ENCODE measurements around the gene CACNA1H.

The CACNA1H gene

DNA sequence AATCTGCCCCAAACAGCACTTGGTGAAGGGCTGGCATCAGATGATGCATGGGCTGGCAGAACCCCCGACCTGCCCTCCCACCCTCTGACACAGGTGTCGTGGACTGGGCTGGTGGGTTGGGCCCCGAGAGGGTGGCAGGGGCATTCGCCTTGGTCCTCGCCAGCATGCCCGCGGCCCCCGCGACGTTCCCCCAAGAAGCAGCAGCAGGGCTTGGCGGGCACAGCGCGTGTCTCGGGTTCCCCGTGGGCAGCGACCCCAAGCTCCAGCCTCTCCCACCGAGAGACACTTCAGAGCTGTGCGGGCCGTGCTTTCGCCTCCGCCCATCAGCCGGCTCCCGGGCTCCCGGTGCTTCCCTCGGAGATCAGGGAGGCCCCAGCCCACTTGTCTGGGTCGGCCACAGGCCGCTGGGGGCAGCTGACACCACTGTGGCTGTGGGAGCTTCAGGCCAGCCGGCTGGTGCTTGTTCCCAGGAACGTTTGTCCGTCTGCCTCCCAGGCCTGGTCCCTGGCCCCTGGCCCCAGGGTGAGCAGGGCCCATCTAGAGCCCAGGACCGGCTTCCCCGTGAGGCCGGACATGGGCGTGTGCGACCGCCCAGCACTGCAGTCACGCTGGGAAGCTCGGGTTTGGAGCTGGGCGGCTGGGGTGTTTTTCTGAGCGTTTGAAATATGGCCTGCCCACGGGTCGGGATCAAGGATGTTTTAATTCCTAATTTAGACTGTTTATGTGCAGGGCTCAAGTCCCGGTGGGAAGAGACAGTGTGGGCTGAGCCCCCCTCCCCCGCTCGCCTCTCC is 16.6 kb downstream of the CACNA1H start:
- Histone ChIP-seq H3K4me2 (ENCODE audit: low read length) (no peak overlapping the region), H2AFZ (no peak overlapping the region), H3K4me3 (ENCODE audit: low read depth, low read length) (no peak overlapping the region), H3K4me1 (no peaks in the 10 kb centered on the region), H3K36me3 (ENCODE audit: control insufficient read depth, insufficient read depth, low read length) (no peaks in the 10 kb centered on the region), H3K27me3 (ENCODE audit: control insufficient read depth, insufficient read depth, low read length) (no peaks in the 10 kb centered on the region), H3K9me3 (ENCODE audit: control insufficient read depth, low read length) (no peaks in the 10 kb centered on the region), H3K79me2 (peaks cover 74% of the 10 kb centered on the region), H3K9ac (no peak overlapping the region), H3K27ac (no peak overlapping the region)
- TF ChIP-seq, protein P1, sequence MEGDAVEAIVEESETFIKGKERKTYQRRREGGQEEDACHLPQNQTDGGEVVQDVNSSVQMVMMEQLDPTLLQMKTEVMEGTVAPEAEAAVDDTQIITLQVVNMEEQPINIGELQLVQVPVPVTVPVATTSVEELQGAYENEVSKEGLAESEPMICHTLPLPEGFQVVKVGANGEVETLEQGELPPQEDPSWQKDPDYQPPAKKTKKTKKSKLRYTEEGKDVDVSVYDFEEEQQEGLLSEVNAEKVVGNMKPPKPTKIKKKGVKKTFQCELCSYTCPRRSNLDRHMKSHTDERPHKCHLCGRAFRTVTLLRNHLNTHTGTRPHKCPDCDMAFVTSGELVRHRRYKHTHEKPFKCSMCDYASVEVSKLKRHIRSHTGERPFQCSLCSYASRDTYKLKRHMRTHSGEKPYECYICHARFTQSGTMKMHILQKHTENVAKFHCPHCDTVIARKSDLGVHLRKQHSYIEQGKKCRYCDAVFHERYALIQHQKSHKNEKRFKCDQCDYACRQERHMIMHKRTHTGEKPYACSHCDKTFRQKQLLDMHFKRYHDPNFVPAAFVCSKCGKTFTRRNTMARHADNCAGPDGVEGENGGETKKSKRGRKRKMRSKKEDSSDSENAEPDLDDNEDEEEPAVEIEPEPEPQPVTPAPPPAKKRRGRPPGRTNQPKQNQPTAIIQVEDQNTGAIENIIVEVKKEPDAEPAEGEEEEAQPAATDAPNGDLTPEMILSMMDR (IDR thresholded peaks at IDR 0.05): no peak

- Histone ChIP-seq H3K9me3 (ENCODE audit: control insufficient read depth, low read length) (no peaks in the 10 kb centered on the region), H3K36me3 (ENCODE audit: control insufficient read depth, insufficient read depth, low read length) (no peaks in the 10 kb centered on the region), H2AFZ (no peak overlapping the region), H3K79me2 (peaks cover 69% of the 10 kb centered on the region), H3K27ac (no peak overlapping the region), H3K4me3 (ENCODE audit: low read depth, low read length) (no peak overlapping the region), H3K4me2 (ENCODE audit: low read length) (no peak overlapping the region), H3K27me3 (ENCODE audit: control insufficient read depth, insufficient read depth, low read length) (no peaks in the 10 kb centered on the region), H3K4me1 (no peaks in the 10 kb centered on the region), H3K9ac (no peak overlapping the region)
- TF ChIP-seq, protein P1 (IDR thresholded peaks at IDR 0.05): no peak
These were observed 17.1 kb downstream of the CACNA1H start for GRCh38 chr16:1170076-1170418.

DNA sequence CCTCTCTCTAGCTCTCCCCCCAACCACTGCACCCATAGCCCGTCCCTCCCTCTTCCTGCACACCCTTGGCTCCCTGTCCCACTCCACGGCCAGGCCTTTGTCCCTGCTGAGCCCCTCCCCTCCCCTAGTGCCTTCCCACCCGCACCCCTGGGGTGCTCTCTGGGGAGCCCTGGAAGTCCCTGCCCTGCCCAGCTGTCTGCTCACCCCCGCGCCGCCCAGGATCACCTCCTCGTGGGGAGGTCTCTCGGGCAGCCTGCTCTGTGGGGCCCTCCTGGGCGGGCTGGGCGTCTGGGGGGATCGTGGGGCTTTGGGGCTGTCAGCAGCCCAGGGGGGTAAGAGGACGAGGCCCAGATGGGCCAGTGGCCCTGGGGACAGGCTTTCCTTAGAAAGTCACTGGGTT is 18.1 kb downstream of the CACNA1H start:
- Histone ChIP-seq H3K27me3 (ENCODE audit: control insufficient read depth, insufficient read depth, low read length) (no peaks in the 10 kb centered on the region), H3K27ac (no peak overlapping the region), H3K79me2 (peaks cover 67% of the 10 kb centered on the region), H3K36me3 (ENCODE audit: control insufficient read depth, insufficient read depth, low read length) (no peaks in the 10 kb centered on the region), H3K4me3 (ENCODE audit: low read depth, low read length) (no peak overlapping the region), H2AFZ (no peak overlapping the region), H3K4me1 (no peaks in the 10 kb centered on the region), H3K4me2 (ENCODE audit: low read length) (no peak overlapping the region), H3K9ac (no peak overlapping the region), H3K9me3 (ENCODE audit: control insufficient read depth, low read length) (no peaks in the 10 kb centered on the region)
- TF ChIP-seq, protein P1 (IDR thresholded peaks at IDR 0.05): no peak

GRCh38 chr16:1171854-1172428 is 19.0 kb downstream of the CACNA1H start:
- TF ChIP-seq, protein P1 (IDR thresholded peaks at IDR 0.05): no peak
- Histone ChIP-seq H3K27me3 (ENCODE audit: control insufficient read depth, insufficient read depth, low read length) (no peaks in the 10 kb centered on the region), H2AFZ (no peak overlapping the region), H3K9ac (no peak overlapping the region), H3K4me2 (ENCODE audit: low read length) (no peak overlapping the region), H3K4me3 (ENCODE audit: low read depth, low read length) (no peak overlapping the region), H3K27ac (no peak overlapping the region), H3K4me1 (no peaks in the 10 kb centered on the region), H3K9me3 (ENCODE audit: control insufficient read depth, low read length) (no peaks in the 10 kb centered on the region), H3K79me2 (peaks cover 59% of the 10 kb centered on the region), H3K36me3 (ENCODE audit: control insufficient read depth, insufficient read depth, low read length) (no peaks in the 10 kb centered on the region)

- Histone ChIP-seq H3K4me2 (ENCODE audit: low read length) (no peak overlapping the region), H3K36me3 (ENCODE audit: control insufficient read depth, insufficient read depth, low read length) (no peaks in the 10 kb centered on the region), H3K4me1 (no peaks in the 10 kb centered on the region), H3K9me3 (ENCODE audit: control insufficient read depth, low read length) (no peaks in the 10 kb centered on the region), H3K79me2 (peaks cover 55% of the 10 kb centered on the region), H2AFZ (no peak overlapping the region), H3K4me3 (ENCODE audit: low read depth, low read length) (no peak overlapping the region), H3K9ac (no peak overlapping the region), H3K27me3 (ENCODE audit: control insufficient read depth, insufficient read depth, low read length) (no peaks in the 10 kb centered on the region), H3K27ac (no peak overlapping the region)
- TF ChIP-seq, protein P1 (IDR thresholded peaks at IDR 0.05): no peak
These were observed 19.7 kb downstream of the CACNA1H start for GRCh38 chr16:1172651-1173050.
